H1 (cell line): Measurements from ENCODE around the gene ANKRD11. TPM values are rescaled to one million over a fixed set of nuclear protein-coding genes. Genes with fewer than 3 reads are reported as not detected.
A peak's percentile ranks its signal among the peaks of the same experiment; 100 is the strongest.

ENCODE experiments used
- CTCF ChIA-PET: fragments of 300-600 bp; sonication (Branson Sonifier 250); formaldehyde crosslinking; loops from one replicate; lab custom pipeline; 2021; ENCODE audit not compliant: partially characterized antibody; lab: Charles Lee
- POLR2A ChIA-PET: fragments of 300-600 bp; sonication (Branson Sonifier 250); formaldehyde crosslinking; loops from one replicate; lab custom pipeline; 2021; ENCODE audit warnings: inconsistent platforms; ENCODE audit not compliant: partially characterized antibody; lab: Charles Lee
- DNase-seq, 2 experiments: peaks; one replicate each; pipeline versions ENCODE4 v3.0.0 to v3.0.0-alpha.2; 2010 to 2022; ENCODE audit warnings: low spot score in 2 of 2, low read depth in 1 of 2, mixed read lengths in 1 of 2
- FAIRE-seq: peaks from 2 replicates; lab custom pipeline; 2011; peaks lifted over from hg19 to GRCh38; lab: Jason Lieb, UNC
- H2AFZ ChIP-seq: 2 replicates; pipeline ENCODE4 v1.8.1; 2012; ENCODE audit warnings: low read length, inconsistent platforms
- H2AK5ac ChIP-seq: 2 replicates; pipeline ENCODE4 v1.6.1; 2013; ENCODE audit warnings: low read depth, low read length
- H2BK120ac ChIP-seq: replicated peaks from 2 replicates; pipeline ENCODE3; 2013; ENCODE audit warnings: low read depth, low read length, inconsistent platforms
- H2BK12ac ChIP-seq: 2 replicates; pipeline ENCODE4 v1.6.1; 2013; ENCODE audit warnings: low read depth, low read length
- H2BK15ac ChIP-seq: 2 replicates; pipeline ENCODE4 v1.6.1; 2013; ENCODE audit warnings: low read length
- H2BK20ac ChIP-seq: 2 replicates; pipeline ENCODE4 v1.6.1; 2013; ENCODE audit warnings: low read length
- H2BK5ac ChIP-seq: 2 replicates; pipeline ENCODE4 v1.6.1; 2013; ENCODE audit warnings: low read depth, low read length
- H3K14ac ChIP-seq: 2 replicates; pipeline ENCODE4 v1.6.1; 2013; ENCODE audit warnings: inconsistent platforms; ENCODE audit not compliant: insufficient read length
- H3K18ac ChIP-seq: 2 replicates; pipeline ENCODE4 v1.6.1; 2013; ENCODE audit warnings: low read length; ENCODE audit errors: extremely low read depth
- H3K23ac ChIP-seq: 2 replicates; pipeline ENCODE4 v1.6.1; 2013; ENCODE audit warnings: inconsistent platforms; ENCODE audit not compliant: insufficient read length
- H3K23me2 ChIP-seq: 2 replicates; pipeline ENCODE4 v1.6.1; 2013; ENCODE audit warnings: low read depth, low read length
- H3K27ac ChIP-seq: 2 replicates; pipeline ENCODE4 v1.6.1; 2011; ENCODE audit warnings: low read depth, low read length, inconsistent platforms
- H3K27me3 ChIP-seq, 4 experiments: replicated peaks in 1 of 4; 1 replicate in 1 of 4; 2 replicates in 3 of 4; pipeline versions ENCODE4 v1.6.1 to v1.8.1; 2011 to 2013; ENCODE audit warnings: low read length in 3 of 4, mild to moderate bottlenecking in 3 of 4, inconsistent platforms in 2 of 4, mixed read lengths in 2 of 4, moderate library complexity in 1 of 4; ENCODE audit not compliant: control insufficient read depth in 3 of 4, insufficient read depth in 3 of 4; ENCODE audit errors: extremely low read depth in 1 of 4
- H3K36me3 ChIP-seq, 4 experiments: 2 replicates each; pipeline versions ENCODE4 v1.6.1 to v1.8.1; 2011 to 2013; ENCODE audit warnings: mild to moderate bottlenecking in 4 of 4, low read length in 3 of 4, moderate library complexity in 2 of 4, control low read depth in 1 of 4, inconsistent platforms in 1 of 4; ENCODE audit not compliant: insufficient read depth in 4 of 4, control insufficient read depth in 2 of 4
- H3K4ac ChIP-seq: replicated peaks from 2 replicates; pipeline ENCODE3; 2013; ENCODE audit warnings: low read length, low read depth, mixed read lengths, inconsistent platforms; ENCODE audit not compliant: insufficient read length
- H3K4me1 ChIP-seq, 4 experiments: replicated peaks in 1 of 4; 1 replicate in 1 of 4; 2 replicates in 3 of 4; pipeline versions ENCODE4 v1.6.1 to v1.8.1; 2011 to 2013; ENCODE audit warnings: low read length in 3 of 4, inconsistent platforms in 2 of 4, mixed read lengths in 1 of 4; ENCODE audit not compliant: insufficient read depth in 4 of 4, control insufficient read depth in 3 of 4
- H3K4me2 ChIP-seq, 2 experiments: 2 replicates each; pipeline versions ENCODE4 v1.6.1 to v1.8.1; 2011 to 2013; ENCODE audit warnings: low read depth in 2 of 2, low read length in 2 of 2, control low read depth in 1 of 2, inconsistent platforms in 1 of 2, mild to moderate bottlenecking in 1 of 2; ENCODE audit not compliant: insufficient read depth in 1 of 2
- H3K4me3 ChIP-seq, 4 experiments: fragments of 200-600, 300-600 bp in 1 of 4; sonication (generic), shearing (Covaris generic), sonication (Bioruptor Twin) in 1 of 4; 2 replicates each; pipeline versions ENCODE4 v1.5.1 to v1.8.1; 2011 to 2016; ENCODE audit warnings: low read length in 4 of 4, low read depth in 3 of 4, control low read depth in 2 of 4, inconsistent platforms in 2 of 4, mild to moderate bottlenecking in 2 of 4, mixed read lengths in 1 of 4, moderate library complexity in 1 of 4; ENCODE audit not compliant: insufficient read depth in 2 of 4; ENCODE audit errors: extremely low read depth in 1 of 4
- H3K56ac ChIP-seq: replicated peaks from 2 replicates; pipeline ENCODE3; 2013; ENCODE audit warnings: low read depth, mild to moderate bottlenecking, mixed read lengths, low read length, inconsistent platforms; ENCODE audit not compliant: insufficient read length
- H3K79me1 ChIP-seq: 2 replicates; pipeline ENCODE4 v1.6.1; 2013; ENCODE audit warnings: low read depth, low read length, control low read depth
- H3K79me2 ChIP-seq, 2 experiments: 2 replicates each; pipeline versions ENCODE4 v1.6.1 to v1.8.1; 2012 to 2013; ENCODE audit warnings: low read length in 2 of 2, mild to moderate bottlenecking in 2 of 2, inconsistent platforms in 1 of 2; ENCODE audit not compliant: insufficient read depth in 2 of 2, control insufficient read depth in 1 of 2
- H3K9ac ChIP-seq, 4 experiments: replicated peaks in 1 of 4; 1 replicate in 1 of 4; 2 replicates in 3 of 4; pipeline versions ENCODE4 v1.6.1 to v1.8.1; 2011 to 2013; ENCODE audit warnings: low read depth in 3 of 4, low read length in 3 of 4, control low read depth in 2 of 4, mild to moderate bottlenecking in 2 of 4, moderate library complexity in 2 of 4, inconsistent platforms in 1 of 4; ENCODE audit errors: extremely low read depth in 1 of 4
- H3K9me3 ChIP-seq, 2 experiments: 2 replicates each; pipeline versions ENCODE4 v1.6.1 to v1.8.1; 2012 to 2013; ENCODE audit warnings: mild to moderate bottlenecking in 2 of 2, moderate library complexity in 2 of 2, control low read depth in 1 of 2, inconsistent platforms in 1 of 2, low read depth in 1 of 2, low read length in 1 of 2, mixed read lengths in 1 of 2; ENCODE audit not compliant: insufficient read depth in 2 of 2
- H4K20me1 ChIP-seq, 2 experiments: replicated peaks in 1 of 2; 2 replicates each; pipeline versions ENCODE3 to v1.8.1; 2011 to 2013; ENCODE audit warnings: inconsistent platforms in 2 of 2, low read length in 2 of 2, mild to moderate bottlenecking in 1 of 2; ENCODE audit not compliant: insufficient read depth in 2 of 2, control insufficient read depth in 1 of 2
- H4K5ac ChIP-seq: 2 replicates; pipeline ENCODE4 v1.6.1; 2013; ENCODE audit warnings: low read length, low read depth, mixed read lengths, inconsistent platforms; ENCODE audit not compliant: insufficient read length
- H4K8ac ChIP-seq: 2 replicates; pipeline ENCODE4 v1.8.0; 2013; ENCODE audit warnings: mild to moderate bottlenecking, moderate library complexity, low read length, inconsistent platforms; ENCODE audit not compliant: insufficient read depth; ENCODE audit errors: extremely low read depth
- H4K91ac ChIP-seq: replicated peaks from 2 replicates; pipeline ENCODE3; 2013; ENCODE audit warnings: low read length, mixed read lengths, inconsistent platforms; ENCODE audit not compliant: insufficient read length
- BRCA1 ChIP-seq: IDR thresholded peaks from 2 replicates; pipeline ENCODE4 v1.6.1; 2012; ENCODE audit warnings: low read depth, low read length, improper control_type of control experiment
- CTBP2 ChIP-seq: IDR thresholded peaks from 2 replicates; pipeline ENCODE4 v1.7.0; 2011; ENCODE audit warnings: borderline replicate concordance, mild to moderate bottlenecking, moderate library complexity, mixed read lengths, low read length; ENCODE audit not compliant: insufficient read depth, insufficient read length
- HDAC2 ChIP-seq, 2 experiments: fragments of 300-600 bp in 1 of 2; sonication (generic) in 1 of 2; IDR thresholded peaks; 2 replicates each; pipeline ENCODE4 v1.6.1; 2011 to 2012; ENCODE audit warnings: low read depth in 2 of 2, low read length in 2 of 2, mild to moderate bottlenecking in 2 of 2, moderate library complexity in 2 of 2, borderline replicate concordance in 1 of 2, inconsistent platforms in 1 of 2
- KDM5A ChIP-seq: fragments of 200-600 bp; IDR thresholded peaks from 2 replicates; pipeline ENCODE4 v1.7.1; 2012; ENCODE audit warnings: mild to moderate bottlenecking, low read length, inconsistent platforms, mixed read lengths
- MAX ChIP-seq: IDR thresholded peaks from 2 replicates; pipeline ENCODE4 v1.6.1; 2012; ENCODE audit warnings: inconsistent platforms
- SIN3A ChIP-seq, 2 experiments: IDR thresholded peaks in 1 of 2; conservative IDR thresholded peaks in 1 of 2; 2 replicates each; pipeline ENCODE4 v1.6.1; 2011 to 2012; ENCODE audit warnings: low read length in 2 of 2, improper control_type of control experiment in 1 of 2, low read depth in 1 of 2, mild to moderate bottlenecking in 1 of 2
- TAF1 ChIP-seq: IDR thresholded peaks from 2 replicates; pipeline ENCODE4 v1.6.1; 2011; ENCODE audit warnings: mild to moderate bottlenecking, low read depth, low read length
- TAF7 ChIP-seq: optimal IDR thresholded peaks from 2 replicates; pipeline ENCODE3; 2011; ENCODE audit warnings: low read depth, mild to moderate bottlenecking, inconsistent platforms, low read length, moderate library complexity, borderline replicate concordance
- TBP ChIP-seq: IDR thresholded peaks from 2 replicates; pipeline ENCODE4 v1.6.1; 2011; ENCODE audit warnings: low read depth, low read length, improper control_type of control experiment
- TCF12 ChIP-seq: IDR thresholded peaks from 2 replicates; pipeline ENCODE4 v1.6.1; 2011; ENCODE audit warnings: low read depth, mild to moderate bottlenecking, low read length
- WGBS, 2 experiments: shearing (Covaris generic) in 1 of 2; methylation state at CpG; one replicate each; pipeline versions ENCODE4 v1.1.6 to v1.1.7; 2013 to 2015; ENCODE audit warnings: low lambda C conversion rate in 2 of 2, mixed read lengths in 2 of 2, inconsistent platforms in 1 of 2, low coverage in 1 of 2, missing lambda C conversion rate in 1 of 2; ENCODE audit not compliant: insufficient replicate concordance in 2 of 2, insufficient coverage in 1 of 2, insufficient read length in 1 of 2; ENCODE audit errors: extremely low coverage in 1 of 2, missing lambda C conversion rate in 1 of 2; 5-methylcytosine and 5-hydroxymethylcytosine counted together
- polyA plus RNA-seq, 7 experiments: library from polyadenylated mRNA; depleted of rRNA in 3 of 7; stranded (reverse) in 5 of 7; unstranded in 2 of 7; fragments of >200 nt in 5 of 7; fragments of 200-250 nt in 2 of 7; gene quantifications; 1 replicate in 5 of 7; 2 replicates in 1 of 7; 4 replicates in 1 of 7; pipeline versions ENCODE4 v1.2.1 to v1.2.3, GENCODE V29; 2011 to 2013; ENCODE audit warnings: missing spikeins in 2 of 7, mixed read lengths in 2 of 7
- total RNA-seq: library from RNA; stranded (reverse); fragmentation: NEBNext Ultra II Directional; extraction: Animal tissue kit (Norgen Biotek cat#: 25700); gene quantifications from 2 replicates; pipeline ENCODE4 v1.2.1, GENCODE V29; 2021

ANKRD11 gene
- total and polyA plus RNA-seq, 2 of the 8 experiments (the other 6 are each of a cell fraction or from before 2014, with no cell fraction given) = 46.5 to 142 TPM

GRCh38 chr16:89507834-89508590 is 17.7 kb upstream of the ANKRD11 start, which contains the start of gene SPG7:
TSS of gene SPG7 (plus strand) at chr16:89508403. CDS start at chr16:89508418, 15 bp downstream.
- peak within 1 kb of the TSS; percentile 98 for H4K8ac ChIP-seq
- peak within 1 kb of the TSS; percentile 59 for H3K56ac ChIP-seq
- peaks cover 2% of the 10 kb centered on the region; the same call in 1 of the 2 replicates for H3K79me1 ChIP-seq
- H2AFZ ChIP-seq = no peak within 1 kb of the TSS
- peak within 1 kb of the TSS; percentile 76 to 96 for H3K4me2 ChIP-seq
- H3K23me2 ChIP-seq = peaks cover 12% of the 10 kb centered on the region; the same call in 1 of the 2 replicates
- peak within 1 kb of the TSS; percentile 91 to 95 (median 94) for H3K4me3 ChIP-seq
- H3K9me3 ChIP-seq = no peaks in the 10 kb centered on the region
- FAIRE-seq (no peak), DNase-seq (peak in 1 of 2 experiments; percentile 95)
- H2BK12ac ChIP-seq = 0 out of 2 replicates have a peak within 1 kb of the TSS, but pooled peaks have one; percentile 50
- H2BK15ac ChIP-seq = no peak within 1 kb of the TSS
- no peak within 1 kb of the TSS for H2AK5ac ChIP-seq
- CTCF ChIA-PET = interaction anchor here (0.8 to 1.5 kb wide), 6 partner anchors 12 to 236 kb away, joined by 3 to 4 read pairs (median 3); no protein-coding TSS in a partner anchor
- H3K23ac ChIP-seq = no peak within 1 kb of the TSS
- peaks cover 0 to 4% (median 0%) of the 10 kb centered on the region in 4 experiments; a peak in 4 of 7 replicates for H3K4me1 ChIP-seq
- peak within 1 kb of the TSS; percentile 82 for H3K27ac ChIP-seq
- H3K79me2 ChIP-seq = peaks cover 9 to 23% of the 10 kb centered on the region in 2 experiments
- peak within 1 kb of the TSS; percentile 57 for H3K4ac ChIP-seq
- H3K27me3 ChIP-seq = peaks cover 0 to 4% (median 2%) of the 10 kb centered on the region in 4 experiments; a peak in 3 of 7 replicates
- POLR2A ChIA-PET = interaction anchor here (0.6 to 5.2 kb wide), 28 partner anchors 9 to 216 kb away, joined by 3 to 56 read pairs (median 4); partner anchors contain the start of genes ANKRD11, CHMP1A and SPATA33
- peak within 1 kb of the TSS; percentile 83; the same call in 1 of the 2 replicates for H2BK5ac ChIP-seq
- WGBS, 2 experiments = 1% methylated on average over 78 of the region's 90 CpGs; no CpG with 5 or more reads in 1 of the 2 experiments
- peaks cover 10 to 23% (median 18%) of the 10 kb centered on the region in 4 experiments for H3K36me3 ChIP-seq
- peak within 1 kb of the TSS; percentile 71 for H3K18ac ChIP-seq
- H4K91ac ChIP-seq = peak within 1 kb of the TSS; percentile 61
- H3K9ac ChIP-seq = peak within 1 kb of the TSS; percentile 62 to 89 (median 88)
- H4K5ac ChIP-seq = peak within 1 kb of the TSS; percentile 90
- H2BK120ac ChIP-seq = no peak within 1 kb of the TSS
- H4K20me1 ChIP-seq = peaks cover 0 to 6% of the 10 kb centered on the region in 2 experiments
- no peak within 1 kb of the TSS for H2BK20ac ChIP-seq
- no peak within 1 kb of the TSS for H3K14ac ChIP-seq
- peak; percentile 48 for TF ChIP-seq TAF7
- peak in 1 of 2 experiments; percentile 78; a peak in 2 of 4 replicates for TF ChIP-seq HDAC2 (IDR thresholded peaks at IDR 0.05; ENCODE audit: borderline replicate concordance in 1 of 2, low read depth in 2 of 2, low read length in 2 of 2)
- peak; percentile 72; the same call in 1 of the 2 replicates for TF ChIP-seq KDM5A
- TF ChIP-seq MAX = peak; percentile 91
- no peak for TF ChIP-seq CTBP2
- TF ChIP-seq TAF1 = peak; percentile 85
- peak; percentile 53; the same call in 1 of the 2 replicates for TF ChIP-seq TBP
- no peak for TF ChIP-seq TCF12
- TF ChIP-seq SIN3A (conservative IDR thresholded peaks at IDR 0.05 in 1 of 2, IDR thresholded peaks at IDR 0.05 in 1 of 2; ENCODE audit: low read depth in 1 of 2, low read length in 2 of 2) = peak in 1 of 2 experiments; percentile 7; a peak in 1 of 4 replicates
- TF ChIP-seq BRCA1 = no peak
